Activated CD4-positive, alpha-beta T cell treated with anti-CD3 and anti-CD28 coated beads, Interleukin-2, amount 50 U/mL, for 48 hours (primary cell): ENCODE data around the gene ZNRF4.

Experiments
- DNase-seq, 2 experiments: peaks; one replicate each; pipeline ENCODE4 v3.0.0-alpha.2; 2020

ZNRF4 gene

DNA sequence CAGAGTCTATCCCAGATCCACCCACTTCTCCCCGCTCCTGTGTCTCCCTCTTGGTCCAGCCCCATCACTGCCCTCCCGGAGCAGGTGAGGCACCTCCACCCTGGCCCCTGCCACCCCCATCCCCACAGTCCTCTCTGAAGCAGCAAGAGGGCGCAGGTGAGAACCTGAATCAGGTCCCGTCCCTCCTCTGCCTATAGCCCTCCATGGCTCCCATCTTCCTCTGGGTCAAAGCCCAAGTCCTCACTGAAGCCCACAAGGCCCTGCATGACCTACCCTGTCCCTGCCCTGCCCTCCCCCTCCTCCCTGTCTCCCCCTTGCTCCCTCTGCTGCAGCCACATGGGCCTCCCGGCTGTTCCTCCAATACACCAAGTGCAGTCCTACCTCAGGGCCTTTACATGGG, 10.8 kb upstream of the ZNRF4 start:
- no peak for DNase-seq

GRCh38 chr19:5445071-5445470, 10.1 kb upstream of the ZNRF4 start:
- no peak for DNase-seq

DNA sequence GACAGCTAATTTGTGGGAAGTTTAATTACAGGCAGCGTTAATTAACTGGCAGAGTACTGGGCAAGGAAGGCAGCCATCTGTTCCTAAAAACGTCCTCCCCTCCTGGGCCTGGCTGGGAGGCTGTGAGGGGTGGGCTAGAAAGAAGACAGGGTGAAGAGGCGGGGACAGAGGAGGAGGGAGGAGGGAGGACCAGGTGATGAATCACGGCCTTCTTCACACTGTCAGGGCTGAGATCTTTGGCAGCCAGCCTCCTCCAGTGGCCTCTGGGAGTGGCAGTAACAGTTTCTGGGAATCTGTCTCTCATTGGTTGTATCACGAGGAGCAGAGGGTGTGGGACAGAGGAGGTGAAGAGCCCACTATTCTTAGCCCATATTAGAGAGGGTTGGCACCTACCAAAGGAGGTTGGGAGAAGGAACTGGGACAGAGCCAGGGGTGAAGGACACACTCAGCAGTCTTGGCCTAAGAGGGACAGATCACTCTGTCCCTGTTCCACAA, 9.6 kb upstream of the ZNRF4 start:
- DNase-seq = no peak

DNA sequence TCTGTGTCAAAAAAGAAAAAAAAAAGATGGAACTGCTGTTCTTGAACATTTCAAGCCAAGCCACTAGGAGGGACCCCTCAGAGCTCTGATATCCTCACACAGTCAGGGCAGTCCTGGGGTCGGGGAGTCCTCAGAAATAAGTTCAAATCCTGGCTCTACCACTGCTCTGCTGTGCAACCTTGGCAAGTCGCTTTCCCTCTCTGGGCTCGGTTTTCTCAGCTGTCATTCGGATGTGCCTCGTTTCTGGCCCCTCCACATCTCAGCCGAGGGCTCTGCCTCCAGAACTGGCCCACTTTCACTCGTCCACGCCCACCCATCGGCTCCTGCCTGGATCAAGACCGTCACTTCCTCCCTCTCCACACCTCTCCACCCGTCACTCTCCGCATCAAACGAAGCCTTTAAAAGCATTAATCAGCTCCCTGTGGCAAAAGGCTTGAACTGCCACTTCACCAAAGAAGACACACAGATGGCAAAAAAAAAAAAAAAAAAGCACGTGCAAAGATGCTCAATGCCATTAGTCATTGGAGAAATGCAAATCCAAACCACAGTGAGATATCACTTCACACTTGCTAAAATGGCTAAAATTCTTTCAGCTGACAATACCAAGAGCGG, 7.4 kb upstream of the ZNRF4 start:
- no peak for DNase-seq

GRCh38 chr19:5448374-5448773, 6.8 kb upstream of the ZNRF4 start:
- no peak for DNase-seq

- DNase-seq = no peak
Measured at GRCh38 chr19:5450482-5451126, 4.6 kb upstream of the ZNRF4 start.

DNA sequence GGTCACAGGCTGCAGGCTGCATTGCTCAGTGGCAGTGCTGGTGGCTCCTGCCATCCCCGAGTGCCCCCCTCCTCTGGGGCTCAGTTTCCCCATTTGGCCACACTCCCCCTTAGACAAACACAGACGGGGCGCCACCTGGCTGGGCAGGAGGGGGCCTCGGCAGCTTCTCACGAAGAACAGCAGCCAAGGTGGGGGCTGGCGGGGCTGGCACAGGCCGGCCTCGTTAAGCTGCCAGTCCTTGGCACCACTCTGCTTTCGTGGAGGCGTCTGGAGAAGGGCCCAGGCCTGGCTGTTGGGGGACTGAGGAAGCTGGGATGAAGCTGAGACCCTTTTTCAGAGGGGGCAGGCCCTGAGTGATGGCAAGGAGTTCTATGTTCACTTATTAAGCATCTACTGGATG, 3.7 kb upstream of the ZNRF4 start:
- DNase-seq = no peak

GRCh38 chr19:5452594-5453565, 2.3 kb upstream of the ZNRF4 start:
- no peak for DNase-seq

DNA sequence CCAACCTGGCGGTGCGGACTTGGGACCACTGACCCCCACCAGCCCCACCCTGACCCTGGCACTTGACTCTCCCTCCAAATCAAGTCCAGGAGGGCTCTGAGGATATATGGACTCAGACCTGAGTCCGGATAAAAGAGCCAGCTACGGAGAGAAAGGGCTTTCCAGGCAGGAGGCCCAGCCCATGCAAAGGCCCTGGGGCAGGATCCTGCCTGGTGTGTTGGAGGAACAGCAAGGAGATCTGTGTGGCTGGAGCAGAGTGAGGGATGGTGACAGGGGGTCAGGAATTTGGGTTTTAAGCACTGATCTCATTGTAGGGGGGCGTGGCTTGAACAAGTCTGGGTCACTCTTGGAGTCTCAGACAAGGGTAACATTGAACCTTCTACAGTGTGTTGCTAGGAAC, 474 bp upstream of the ZNRF4 start:
- DNase-seq = no peak

GRCh38 chr19:5456130-5456840, 1.1 kb downstream of the ZNRF4 start:
- DNase-seq = no peak

GRCh38 chr19:5456841-5457200, 1.6 kb downstream of the ZNRF4 start:
- DNase-seq = no peak

DNA sequence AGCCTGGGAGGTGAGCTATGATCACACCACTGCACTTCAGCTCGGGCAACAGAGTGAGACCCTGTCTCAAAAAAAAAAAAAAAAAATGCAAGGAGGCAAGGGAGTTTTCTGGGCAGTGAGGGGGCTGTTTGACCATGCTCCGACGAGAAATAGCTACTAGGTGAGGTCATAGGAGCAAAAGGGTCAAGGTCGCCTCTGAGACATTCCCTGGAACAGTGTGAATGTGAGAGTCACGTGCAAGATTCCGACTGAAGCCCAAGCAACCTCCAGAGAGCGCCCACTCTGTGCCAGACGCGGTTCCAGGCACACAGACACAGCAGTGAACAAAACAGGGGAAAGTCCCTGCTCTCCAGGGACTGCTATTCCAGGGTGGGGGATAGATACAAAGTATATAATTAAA, 2.5 kb downstream of the ZNRF4 start:
- DNase-seq = no peak

- DNase-seq = no peak
Measured at GRCh38 chr19:5458420-5458819, 3.2 kb downstream of the ZNRF4 start.

GRCh38 chr19:5459360-5459759, 4.1 kb downstream of the ZNRF4 start:
- no peak for DNase-seq

DNA sequence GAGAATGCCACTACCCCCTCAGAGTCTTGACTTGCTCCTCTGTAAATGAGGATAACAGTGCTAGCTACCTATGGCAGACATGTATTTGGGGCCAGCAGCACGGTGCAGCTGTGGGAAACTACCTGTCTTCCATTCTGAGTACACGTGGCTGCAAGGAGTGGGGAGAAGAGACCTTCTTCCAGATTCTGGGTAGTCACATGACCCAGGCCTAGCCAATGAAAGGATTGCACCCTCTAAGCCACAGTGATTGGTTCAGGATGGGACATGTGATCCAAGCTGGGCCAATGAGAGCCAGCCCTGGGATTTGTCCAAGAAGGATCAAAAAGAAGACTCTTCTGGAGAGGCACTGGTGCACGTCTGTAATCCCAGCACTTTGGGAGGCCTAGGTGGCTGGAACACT, 5.5 kb downstream of the ZNRF4 start:
- DNase-seq = no peak

DNA sequence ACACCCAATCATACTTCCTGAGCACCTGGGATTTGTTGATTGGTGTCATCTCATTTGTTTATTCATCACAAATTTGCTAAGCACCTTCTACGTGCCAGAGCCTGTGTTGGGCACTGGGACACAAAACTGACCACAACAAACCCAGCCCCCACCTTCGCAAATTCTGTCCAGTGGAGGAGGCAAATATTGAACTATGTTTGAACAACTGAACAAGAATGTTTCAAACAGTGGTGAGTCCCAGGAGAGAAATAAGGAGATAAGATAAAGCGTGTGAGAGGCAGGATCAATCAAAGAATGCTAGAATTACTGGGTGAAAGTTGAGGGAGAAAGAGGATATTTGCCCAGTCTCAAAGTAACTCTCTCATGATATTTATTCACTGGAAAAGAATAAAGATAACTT, 8.7 kb downstream of the ZNRF4 start:
- DNase-seq = no peak

DNA sequence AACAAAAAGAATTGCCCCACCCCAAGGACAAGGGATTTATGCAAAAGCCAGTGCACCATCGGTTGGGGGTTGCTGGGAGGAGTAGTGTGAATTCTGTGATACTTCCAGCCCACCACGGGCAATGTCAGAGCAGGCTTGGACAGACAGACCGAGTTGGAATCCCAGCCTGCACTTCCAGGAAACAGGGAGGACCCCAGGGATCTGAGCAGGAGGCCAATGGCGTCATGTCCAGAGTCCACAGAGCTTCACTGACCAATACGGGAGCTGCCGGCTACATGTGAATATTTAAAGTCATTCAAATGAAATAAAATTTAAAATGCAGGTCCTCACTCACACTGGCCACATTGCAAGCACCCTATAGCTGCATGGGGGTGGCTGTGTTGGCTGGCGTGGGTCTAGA, 10.9 kb downstream of the ZNRF4 start:
- DNase-seq = no peak

DNA sequence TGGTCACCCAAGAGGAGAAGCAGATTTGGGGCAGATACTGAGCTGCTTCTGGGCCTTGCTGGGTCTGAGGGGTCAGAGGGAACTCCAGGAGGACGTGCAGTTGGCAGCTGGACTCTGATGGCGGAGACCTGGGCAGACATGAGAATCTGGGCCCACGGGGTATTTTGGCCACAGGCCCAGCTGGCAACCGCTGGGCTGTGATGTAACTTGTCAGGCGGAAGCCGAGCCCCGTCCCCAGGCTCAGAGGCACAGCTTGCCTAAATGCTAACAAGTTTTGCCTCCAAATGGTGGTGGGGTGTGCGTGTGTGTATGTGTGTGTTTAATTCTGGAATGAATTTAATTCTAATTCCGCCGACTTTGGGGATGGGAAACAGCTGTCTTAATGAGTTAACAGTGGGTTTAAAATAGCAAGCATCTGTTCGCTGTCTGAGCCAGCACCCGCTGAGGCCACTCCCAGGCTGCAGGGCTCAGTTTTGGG, 11.6 kb downstream of the ZNRF4 start:
- DNase-seq = no peak

GRCh38 chr19:5470264-5470671, 15.1 kb downstream of the ZNRF4 start:
- no peak for DNase-seq

GRCh38 chr19:5472286-5472685, 17.1 kb downstream of the ZNRF4 start:
- no peak for DNase-seq

- no peak for DNase-seq
Measured at GRCh38 chr19:5473646-5474045, 18.4 kb downstream of the ZNRF4 start.

DNA sequence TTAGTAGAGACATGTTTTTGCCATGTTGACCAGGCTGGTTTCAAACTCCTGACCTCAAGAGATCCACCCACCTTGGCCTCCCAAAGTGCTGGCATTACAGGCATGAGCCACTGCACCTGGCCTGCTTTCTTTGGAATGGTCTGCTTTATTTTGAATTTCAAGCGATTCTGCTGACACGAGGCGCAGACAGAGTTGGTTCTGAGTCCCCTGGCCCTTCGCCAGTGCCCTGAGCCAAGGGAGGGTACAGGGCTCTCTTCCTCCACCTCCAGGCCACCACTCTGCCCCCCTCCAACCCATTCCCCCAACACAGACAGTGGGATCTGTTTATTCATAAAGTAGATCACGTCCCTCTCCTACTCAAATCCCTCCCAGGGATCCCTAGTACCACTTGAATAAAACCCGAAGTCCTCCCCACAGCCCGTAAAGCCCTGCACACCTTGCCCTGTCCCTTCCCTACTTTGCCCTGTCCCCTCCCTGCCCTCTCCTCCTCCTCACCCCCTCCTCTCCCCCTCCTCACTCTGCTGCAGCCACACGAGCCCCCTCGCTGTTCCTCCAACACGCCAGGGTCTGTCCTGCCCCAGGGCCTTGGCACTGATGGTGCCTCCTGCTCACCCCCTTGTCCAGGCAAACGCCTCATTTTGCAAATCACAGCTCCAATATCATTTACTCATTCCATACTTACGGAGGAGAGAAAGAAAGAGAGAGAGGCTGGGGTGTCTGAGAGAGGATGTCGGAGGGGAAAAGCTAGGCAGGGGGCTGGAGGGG, 22.4 kb downstream of the ZNRF4 start:
- no peak for DNase-seq
